Amniotic stem cell (primary cell): ENCODE measurements around the gene ROPN1L.

Experiments used
- DNase-seq: peaks from one replicate; lab custom pipeline; 2025; lab: John Stamatoyannopoulos, UW

ROPN1L gene

GRCh38 chr5:10427978-10428377 is 13.7 kb upstream of the ROPN1L start:
- DNase-seq, result no peak

GRCh38 chr5:10431415-10431814 is 10.3 kb upstream of the ROPN1L start:
- no peak for DNase-seq

DNA sequence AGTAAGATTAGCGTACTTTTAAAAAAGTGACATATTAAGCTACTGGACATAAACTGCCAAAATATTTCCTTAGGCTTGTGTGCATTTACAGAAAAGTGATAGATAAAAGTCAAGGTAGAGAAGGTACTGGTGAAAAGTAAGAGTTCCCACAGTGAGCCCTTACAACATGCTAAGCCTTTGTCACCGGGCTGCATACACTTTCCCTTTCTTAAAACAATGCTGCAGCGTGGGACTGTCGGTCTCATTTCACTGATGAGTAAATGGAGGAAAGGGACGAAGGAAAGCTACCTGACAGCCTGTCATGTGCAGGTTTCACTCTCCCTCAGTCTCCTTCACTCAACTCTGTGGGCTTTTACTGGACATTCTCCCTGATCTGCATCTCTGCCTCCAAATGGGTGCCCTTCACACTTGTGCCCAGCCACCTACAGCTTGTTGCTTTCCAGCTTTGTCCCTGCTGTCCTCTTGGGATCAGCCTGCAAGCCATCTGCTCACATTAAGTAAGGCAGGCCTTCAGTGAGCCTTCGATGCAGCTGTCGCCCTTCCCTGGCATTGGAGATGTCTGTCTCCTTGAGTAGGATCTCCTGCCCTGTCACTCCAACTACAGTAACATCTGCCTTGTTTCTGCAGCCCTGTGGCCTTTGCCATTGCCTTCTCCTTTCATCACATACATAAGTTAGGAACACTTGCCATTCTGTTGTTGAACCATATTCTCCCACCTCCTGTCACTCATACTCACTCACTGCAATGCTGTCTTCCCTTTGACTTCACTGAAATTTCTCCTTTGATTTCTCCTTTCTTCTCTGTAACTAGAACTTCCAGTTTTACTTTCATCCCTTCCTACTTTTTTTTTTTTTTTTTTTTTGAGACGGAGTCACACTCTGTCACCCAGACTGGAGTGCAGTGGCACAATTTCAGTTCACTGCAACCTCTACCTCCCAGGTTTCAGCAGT is 9.3 kb upstream of the ROPN1L start:
- DNase-seq, result no peak

DNA sequence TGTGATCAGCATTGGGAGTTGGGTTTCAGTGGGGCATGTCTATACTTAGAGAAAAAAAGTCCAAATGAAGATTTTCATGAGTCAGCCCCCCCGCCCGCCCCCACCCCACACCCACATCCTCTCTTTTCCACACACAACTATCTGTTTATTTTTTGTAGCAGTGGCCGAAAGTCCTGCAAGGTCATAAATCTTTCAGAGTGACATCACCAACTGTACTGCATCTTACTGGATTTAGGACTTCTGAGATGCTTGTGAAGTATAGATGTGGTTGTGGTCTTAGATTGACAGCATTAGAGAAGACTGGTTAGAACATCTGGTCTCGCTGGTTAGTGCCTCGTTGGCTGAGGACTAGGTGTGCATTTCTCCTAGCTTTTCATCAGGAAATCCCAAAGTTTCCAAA is 7.3 kb upstream of the ROPN1L start:
- DNase-seq, result no peak

- no peak for DNase-seq
Observed at GRCh38 chr5:10438301-10438700, 3.4 kb upstream of the ROPN1L start.

- DNase-seq, result no peak
Observed at GRCh38 chr5:10439692-10440091, 2.0 kb upstream of the ROPN1L start.

- no peak for DNase-seq
Observed at GRCh38 chr5:10440367-10440990, 1.2 kb upstream of the ROPN1L start.

DNA sequence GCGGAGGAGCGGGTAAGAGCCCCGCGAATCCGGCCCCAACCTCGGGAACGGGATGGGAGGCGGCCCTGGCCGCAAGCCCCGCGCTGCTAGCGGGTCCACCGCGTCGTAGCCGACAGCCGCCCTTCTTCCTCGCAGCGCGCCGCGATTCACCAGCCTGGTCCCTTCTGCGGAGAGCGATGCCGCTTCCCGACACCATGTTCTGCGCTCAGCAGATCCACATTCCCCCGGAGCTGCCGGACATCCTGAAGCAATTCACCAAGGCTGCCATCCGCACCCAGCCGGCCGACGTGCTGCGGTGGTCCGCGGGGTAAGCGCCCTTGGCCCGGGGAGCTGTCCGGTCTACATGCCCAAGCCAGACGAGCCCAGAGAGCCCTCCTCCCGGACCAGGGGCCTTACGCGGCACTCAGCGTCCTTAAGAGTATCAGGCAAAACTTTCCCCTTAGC is 335 bp downstream of the ROPN1L start:
- no peak for DNase-seq

- no peak for DNase-seq
Observed at GRCh38 chr5:10442576-10442975, 897 bp downstream of the ROPN1L start.

GRCh38 chr5:10445352-10445751 is 3.7 kb downstream of the ROPN1L start:
- DNase-seq, result no peak

- no peak for DNase-seq
Observed at GRCh38 chr5:10446490-10446889, 4.8 kb downstream of the ROPN1L start.

DNA sequence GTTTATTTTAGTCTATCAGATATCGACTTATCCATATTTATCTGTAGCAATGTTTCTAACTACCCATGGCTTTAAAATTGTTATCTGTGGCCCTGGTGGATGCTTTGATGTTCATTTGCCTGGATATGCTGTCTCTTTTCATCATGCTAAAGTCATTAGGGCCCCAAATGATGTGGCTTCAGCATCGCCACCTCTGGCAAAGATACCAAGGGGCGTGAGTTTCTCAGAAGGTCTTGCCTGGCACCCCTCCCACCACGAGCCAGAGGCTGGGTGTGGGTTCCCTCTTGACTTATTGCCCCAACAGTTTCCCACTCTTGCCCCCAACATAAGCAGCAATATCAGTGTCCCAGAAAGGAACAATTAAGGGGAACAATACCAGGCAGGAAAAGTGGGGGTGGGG is 5.4 kb downstream of the ROPN1L start:
- DNase-seq, result no peak

DNA sequence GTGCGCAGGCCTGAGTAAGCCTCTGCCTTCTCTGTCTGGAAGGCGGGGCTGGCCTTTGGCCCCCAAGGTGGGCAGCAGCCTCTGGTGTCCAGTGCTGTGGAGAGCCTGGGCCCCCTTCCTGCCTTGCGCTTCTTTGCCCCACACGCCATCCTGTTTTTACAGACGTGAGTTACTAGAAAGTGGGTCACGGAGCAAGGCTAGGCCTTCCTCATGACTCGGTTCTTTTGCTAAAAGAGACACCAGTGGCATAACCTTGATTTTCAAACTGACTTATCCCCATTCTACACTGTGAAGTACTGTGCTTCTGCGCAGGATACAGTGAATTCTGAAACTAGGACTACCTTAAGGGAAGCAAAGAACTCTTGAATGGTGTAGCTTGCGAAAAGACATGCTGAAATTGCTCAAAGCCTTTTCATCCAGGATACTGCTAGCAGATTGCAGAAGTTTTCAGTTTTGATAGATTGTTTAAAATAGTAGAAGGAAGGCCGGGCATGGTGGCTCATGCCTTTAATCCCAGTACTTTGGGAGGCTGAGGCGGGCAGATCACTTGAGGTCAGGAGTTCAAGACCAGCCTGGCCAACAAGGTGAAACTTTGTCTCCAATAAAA is 7.2 kb downstream of the ROPN1L start:
- no peak for DNase-seq

DNA sequence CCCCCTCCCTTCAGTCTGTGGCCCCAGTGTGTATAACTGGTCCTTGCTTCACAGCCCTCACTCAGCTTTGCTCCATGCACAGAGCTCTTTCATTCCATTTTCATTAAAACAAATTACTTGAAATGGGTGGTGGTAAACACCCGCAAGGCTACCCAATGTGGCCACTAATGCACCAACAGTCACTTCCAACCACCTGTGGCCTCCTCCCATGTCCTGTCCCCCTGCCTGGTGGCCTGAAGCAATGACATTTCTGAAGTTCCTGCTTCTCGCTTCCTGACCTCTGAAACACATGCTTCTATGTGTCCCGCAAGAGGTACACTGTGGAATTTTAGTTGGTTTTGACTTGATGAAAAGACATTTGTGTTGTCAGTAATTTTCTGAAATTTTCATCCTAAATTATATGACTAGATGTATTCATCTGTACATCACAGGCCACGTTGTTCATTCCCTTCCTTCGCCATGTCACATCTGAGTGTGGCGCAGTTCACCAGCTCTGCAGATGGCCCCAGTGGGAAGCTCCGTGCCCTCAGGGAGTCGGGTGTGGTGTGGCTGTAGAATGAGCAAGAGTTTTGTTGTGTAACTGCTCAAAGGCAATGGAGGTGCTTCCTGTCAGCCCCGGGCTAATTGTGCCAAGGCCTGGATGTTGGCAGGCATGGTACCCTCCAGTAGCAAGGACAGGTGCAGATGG is 9.6 kb downstream of the ROPN1L start:
- DNase-seq, result no peak

DNA sequence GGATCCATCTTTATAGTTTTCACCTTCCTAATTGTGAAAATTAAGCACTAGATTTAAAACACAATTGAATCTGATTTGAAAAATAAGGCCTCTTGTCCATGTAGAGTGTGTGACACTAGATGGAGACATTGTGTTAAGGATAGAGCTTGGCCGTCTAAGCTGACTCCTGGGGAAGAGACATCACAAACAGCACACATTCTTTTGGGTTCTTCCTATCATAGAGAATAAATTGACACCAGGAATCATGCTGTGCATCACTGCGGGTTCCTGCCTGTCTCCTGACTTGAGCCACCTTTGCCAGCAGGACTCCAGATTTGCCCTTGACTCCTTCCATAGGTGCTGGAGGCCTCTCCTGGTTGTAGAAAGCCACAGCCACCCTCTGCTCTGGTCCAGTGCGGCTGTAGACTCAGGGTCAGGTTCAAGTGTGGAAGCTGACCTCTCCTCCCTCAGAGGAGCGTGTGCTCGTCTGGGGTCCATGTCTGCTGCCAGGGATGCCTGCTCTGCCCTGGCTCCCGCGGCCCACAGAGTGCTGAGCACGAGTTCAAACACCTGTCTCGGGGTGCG is 11.2 kb downstream of the ROPN1L start:
- peak; percentile 77 for DNase-seq

DNA sequence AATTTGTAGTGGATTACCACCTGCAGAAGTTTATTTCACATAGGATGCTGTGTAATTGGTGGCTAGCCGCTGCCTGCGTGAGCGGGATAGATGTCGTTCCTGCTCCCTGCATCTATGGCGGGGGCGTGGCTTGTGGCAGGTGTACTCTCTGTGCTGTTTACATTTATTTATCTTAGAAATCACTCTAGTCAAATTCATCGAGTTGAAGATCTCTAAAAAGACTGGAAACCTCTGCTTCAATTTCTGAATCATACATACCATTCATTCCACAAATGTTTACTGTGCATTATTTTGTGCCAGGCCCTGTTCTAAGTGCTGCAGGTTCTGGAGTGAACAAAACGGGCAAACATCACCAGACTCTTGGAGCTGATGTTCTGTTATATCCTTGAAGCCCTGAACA is 11.9 kb downstream of the ROPN1L start:
- no peak for DNase-seq

- DNase-seq, result no peak
Observed at GRCh38 chr5:10454591-10455276, 13.1 kb downstream of the ROPN1L start.

- no peak for DNase-seq
Observed at GRCh38 chr5:10455277-10455670, 13.6 kb downstream of the ROPN1L start.

GRCh38 chr5:10456583-10457420 is 15.1 kb downstream of the ROPN1L start:
- DNase-seq, result no peak
